Measurements from ENCODE around the gene GFY.
"Not testable (repeated sequence)": the region's sequence is repeated elsewhere in the genome, so short reads cannot be mapped to it uniquely, and the experiment has no call there.

GFY gene

GRCh38 chr19:49444100-49444700, 19.0 kb downstream of the GFY start:
- not testable (repeated sequence) for DNase-seq (ENCODE audit: low read depth)

GRCh38 chr19:49445997-49446396, 20.8 kb downstream of the GFY start:
- no peak for DNase-seq (ENCODE audit: low read depth)

- DNase-seq (ENCODE audit: low read depth) = no peak
Observed at GRCh38 chr19:49447485-49448431, 22.6 kb downstream of the GFY start.

- no peak for DNase-seq (ENCODE audit: low read depth)
Observed at GRCh38 chr19:49448432-49448786, 23.2 kb downstream of the GFY start.

- DNase-seq (ENCODE audit: low read depth) = no peak
Observed at GRCh38 chr19:49450405-49450804, 25.2 kb downstream of the GFY start.

- peak; percentile 98 for DNase-seq (ENCODE audit: low read depth)
Observed at GRCh38 chr19:49451430-49452181, 26.4 kb downstream of the GFY start, which contains the start of gene PIH1D1. Gene PIH1D1, minus strand, starts transcription at chr19:49451814. Its CDS starts 240 bp downstream, at chr19:49451574.

GRCh38 chr19:49453013-49453756, 28.0 kb downstream of the GFY start, which contains the start of gene ALDH16A1:
Gene ALDH16A1, plus strand, starts transcription at chr19:49453225. Its CDS starts 107 bp downstream, at chr19:49453332.
- DNase-seq (ENCODE audit: low read depth) = peak; percentile 85

- DNase-seq (ENCODE audit: low read depth) = no peak
Observed at GRCh38 chr19:49453757-49454240, 28.6 kb downstream of the GFY start.

GRCh38 chr19:49455773-49456172, 30.6 kb downstream of the GFY start:
- DNase-seq (ENCODE audit: low read depth) = no peak

GRCh38 chr19:49456326-49456725, 31.1 kb downstream of the GFY start:
- DNase-seq (ENCODE audit: low read depth) = no peak

- DNase-seq (ENCODE audit: low read depth) = no peak
Observed at GRCh38 chr19:49458567-49458903, 33.3 kb downstream of the GFY start.

GRCh38 chr19:49459388-49459787, 34.2 kb downstream of the GFY start:
- DNase-seq (ENCODE audit: low read depth) = no peak

- DNase-seq (ENCODE audit: low read depth) = not testable (repeated sequence)
Observed at GRCh38 chr19:49461130-49461529, 35.9 kb downstream of the GFY start.

GRCh38 chr19:49461656-49462055, 36.5 kb downstream of the GFY start:
- DNase-seq (ENCODE audit: low read depth) = no peak

GRCh38 chr19:49462492-49462891, 37.3 kb downstream of the GFY start:
- no peak for DNase-seq (ENCODE audit: low read depth)

- DNase-seq (ENCODE audit: low read depth) = no peak
Observed at GRCh38 chr19:49463960-49464740, 39.0 kb downstream of the GFY start.

- no peak for DNase-seq (ENCODE audit: low read depth)
Observed at GRCh38 chr19:49465371-49465770, 40.2 kb downstream of the GFY start.

GRCh38 chr19:49468199-49468598, 43.0 kb downstream of the GFY start:
- no peak for DNase-seq (ENCODE audit: low read depth)

GRCh38 chr19:49468746-49469447, 43.7 kb downstream of the GFY start:
- no peak for DNase-seq (ENCODE audit: low read depth)

Data from non-pigmented ciliary epithelial cell (primary cell).